ENCODE results near the gene MEAF6. TPM values are rescaled to one million over a fixed set of nuclear protein-coding genes. Genes with fewer than 3 reads are reported as not detected.

MEAF6 gene
- total and polyA plus RNA-seq, 2 of the 4 experiments (the other 2 are of a cell fraction), result 36.2 to 40.7 TPM

GRCh38 chr1:37464443-37464842 lies 50.1 kb downstream of the MEAF6 start:
- TF ChIP-seq FOS (IDR thresholded peaks at IDR 0.05; ENCODE audit: low read depth, low read length), result no peak
- TF ChIP-seq MAZ (IDR thresholded peaks at IDR 0.05; ENCODE audit: borderline replicate concordance, low read depth, low read length), result no peak
- TF ChIP-seq POLR2A (IDR thresholded peaks at IDR 0.05; ENCODE audit: low read depth, low read length), result no peak
- TF ChIP-seq CEBPB (IDR thresholded peaks at IDR 0.05; ENCODE audit: low read depth, low read length), result no peak
- TF ChIP-seq RCOR1 (IDR thresholded peaks at IDR 0.05; ENCODE audit: insufficient replicate concordance, low read length), result no peak
- no peak for TF ChIP-seq BHLHE40 (IDR thresholded peaks at IDR 0.05; ENCODE audit: low read depth, low read length)
- no peak for TF ChIP-seq USF2 (IDR thresholded peaks at IDR 0.05; ENCODE audit: low read depth, low read length)
- Histone ChIP-seq H4K91ac (ENCODE audit: insufficient read depth, low read depth, low read length) (peak overlapping the region; percentile 66), H3K36me3 (ENCODE audit: control insufficient read depth, insufficient read depth, low read length) (no peaks in the 10 kb centered on the region), H3K9me3 (ENCODE audit: control insufficient read depth, insufficient read depth, low read length) (no peaks in the 10 kb centered on the region), H3K79me1 (ENCODE audit: low read depth in 1 of 2, low read length in 2 of 2) (peaks cover 2 to 3% of the 10 kb centered on the region in 2 experiments; a peak in 1 of 4 replicates), H3K4me1 (ENCODE audit: control insufficient read depth, insufficient read depth, low read length) (peaks cover 7% of the 10 kb centered on the region), H2BK15ac (ENCODE audit: low read depth, low read length) (peak overlapping the region; percentile 48; the same call in 2 of the 3 replicates), H4K20me1 (ENCODE audit: insufficient read depth, low read length) (no peaks in the 10 kb centered on the region), H3K18ac (ENCODE audit: low read depth, low read length) (peak overlapping the region; percentile 13; the same call in 1 of the 2 replicates), H2BK5ac (ENCODE audit: low read depth, low read length, poor library complexity, severe bottlenecking) (no peak overlapping the region), H3K4me3 (ENCODE audit: insufficient read depth, low read depth, low read length) (no peak overlapping the region), H2AK5ac (ENCODE audit: low read depth, low read length) (peak overlapping the region; percentile 73; the same call in 1 of the 2 replicates), H2BK120ac (ENCODE audit: low read depth, low read length) (peak overlapping the region; percentile 79), H3K27ac (ENCODE audit: insufficient read depth, low read length) (peak overlapping the region; percentile 69; the same call in 1 of the 2 replicates), H2BK20ac (ENCODE audit: low read depth, low read length) (peak overlapping the region; percentile 88), H2AK9ac (replicated peaks; ENCODE audit: low read depth, low read length, poor library complexity) (no peak overlapping the region), H3K56ac (ENCODE audit: extremely low read depth, insufficient read depth, low read length) (peak overlapping the region; percentile 25; the same call in 1 of the 2 replicates), H2AFZ (replicated peaks; ENCODE audit: low read length, poor library complexity) (no peak overlapping the region), H4K8ac (ENCODE audit: low read depth in 2 of 2, low read length in 2 of 2) (no peak overlapping the region; a peak in 1 of 4 replicates), H3K4ac (ENCODE audit: low read depth, low read length) (peak overlapping the region; percentile 76; the same call in 1 of the 2 replicates), H3K27me3 (ENCODE audit: control insufficient read depth, insufficient read depth, low read length) (no peaks in the 10 kb centered on the region), H4K5ac (ENCODE audit: low read depth, low read length) (no peak overlapping the region; the same call in 1 of the 2 replicates), H3K9me1 (ENCODE audit: insufficient read depth, low read length) (0 out of 2 replicates have a peak, but pooled peaks cover 5% of the 10 kb centered on the region), H3K4me2 (ENCODE audit: low read depth, low read length) (no peak overlapping the region), H3K9ac (ENCODE audit: low read depth, low read length) (no peak overlapping the region), H3K14ac (replicated peaks; ENCODE audit: low read depth, low read length) (peak overlapping the region; percentile 28; the same call in 1 of the 2 replicates), H3K23ac (ENCODE audit: low read depth, low read length) (no peak overlapping the region)
- intact Hi-C loops (cut with micrococcal nuclease), result no loop called here
- POLR2A ChIA-PET (ENCODE audit: unreplicated experiment), result no interaction called here
- 50% methylated on average over 2 of the region's 2 CpGs; no CpG with 5 or more reads in 1 of the 2 experiments for WGBS, 2 experiments (ENCODE audit: extremely low coverage in 2 of 2, insufficient read length in 1 of 2)
- no TSS peak for BruUV-seq (replicated peaks)
- CTCF ChIA-PET, result interaction anchor here (1.3 to 3.4 kb wide), 3 partner anchors 9 to 23 kb away, joined by 4 to 20 read pairs (median 4); no protein-coding TSS in a partner anchor
- in situ Hi-C loops (cut with MboI; ENCODE audit: low sequenced_read_pairs), result no loop called here
- ATAC-seq (ENCODE audit: low read depth) (no peak), DNase-seq (no peak)
- dilution Hi-C loops (cut with HindIII; ENCODE audit: low sequenced_read_pairs, unreplicated experiment), result no loop called here
